Stimulated activated naive B cell treated with anti-CD40 and anti-IgM and Interleukin-4, amounts not matched to agents 10 μg/mL and 1 μg/mL and 100 μg/mL, for 72 hours (primary cell): ENCODE measurements around the gene CCDC149.
A peak's percentile ranks its signal among the peaks of the same experiment; 100 is the strongest.
"Not testable (repeated sequence)": the region's sequence is repeated elsewhere in the genome, so short reads cannot be mapped to it uniquely, and the experiment has no call there.

Source experiments
- ATAC-seq, 2 donors: fragments of 150-1000 bp; cut with Tn5 transposase; replicated peaks; 2 replicates each; pipeline ENCODE4 v1.10.0; 2021; ENCODE audit warnings: moderate library complexity in 1 of 2
- DNase-seq: peaks from one replicate; pipeline ENCODE4 v3.0.0; 2021
- H3K27ac Mint-ChIP-seq: one replicate; pipeline ENCODE4 v1.8.0; 2022; ENCODE audit warnings: mild to moderate bottlenecking, mixed read lengths
- H3K27me3 Mint-ChIP-seq, 2 donors: one replicate each; pipeline ENCODE4 v1.8.0; 2022; ENCODE audit warnings: mixed read lengths in 2 of 2
- H3K36me3 Mint-ChIP-seq, 2 donors: one replicate each; pipeline ENCODE4 v1.8.0; 2022; ENCODE audit warnings: mixed read lengths in 2 of 2, mild to moderate bottlenecking in 1 of 2
- H3K4me1 Mint-ChIP-seq, 2 donors: one replicate each; pipeline ENCODE4 v1.8.0; 2022; ENCODE audit warnings: mixed read lengths in 2 of 2, mild to moderate bottlenecking in 1 of 2
- H3K4me3 Mint-ChIP-seq, 2 donors: one replicate each; pipeline ENCODE4 v1.8.0; 2022; ENCODE audit warnings: mild to moderate bottlenecking in 2 of 2, mixed read lengths in 2 of 2, moderate library complexity in 1 of 2
- H3K9me3 Mint-ChIP-seq, 2 donors: one replicate each; pipeline ENCODE4 v1.8.0; 2022; ENCODE audit warnings: mixed read lengths in 2 of 2, mild to moderate bottlenecking in 1 of 2

The CCDC149 gene

GRCh38 chr4:24927049-24927448, 14.2 kb upstream of the CCDC149 start:
- Mint-ChIP-seq H3K4me1 (no peaks in the 10 kb centered on the region), H3K4me3 (no peak overlapping the region), H3K36me3 (no peaks in the 10 kb centered on the region), H3K9me3 (no peaks in the 10 kb centered on the region), H3K27ac (no peak overlapping the region), H3K27me3 (peaks cover 8 to 9% of the 10 kb centered on the region in 2 donors)
- no peak for ATAC-seq
- no peak for DNase-seq

- Mint-ChIP-seq H3K4me1 (no peaks in the 10 kb centered on the region), H3K27ac (no peak overlapping the region), H3K36me3 (no peaks in the 10 kb centered on the region), H3K27me3 (peaks cover 8 to 12% of the 10 kb centered on the region in 2 donors), H3K4me3 (no peak overlapping the region), H3K9me3 (peaks cover 3 to 4% of the 10 kb centered on the region in 2 donors)
- ATAC-seq (no peak), DNase-seq (no peak)
Observed at GRCh38 chr4:24924309-24924781, 11.5 kb upstream of the CCDC149 start.

- no peak for DNase-seq
- Mint-ChIP-seq H3K27ac (no peak overlapping the region), H3K4me1 (no peaks in the 10 kb centered on the region), H3K36me3 (no peaks in the 10 kb centered on the region), H3K27me3 (peaks cover 8 to 11% of the 10 kb centered on the region in 2 donors), H3K9me3 (peaks cover 5% of the 10 kb centered on the region in 2 donors), H3K4me3 (no peak overlapping the region)
- ATAC-seq = no peak
Observed at GRCh38 chr4:24923550-24923949, 10.7 kb upstream of the CCDC149 start.

- Mint-ChIP-seq H3K4me3 (no peak overlapping the region), H3K4me1 (no peaks in the 10 kb centered on the region), H3K27ac (no peak overlapping the region), H3K9me3 (peaks cover 5% of the 10 kb centered on the region in 2 donors), H3K36me3 (no peaks in the 10 kb centered on the region), H3K27me3 (peaks cover 9 to 12% of the 10 kb centered on the region in 2 donors)
- ATAC-seq (no peak), DNase-seq (no peak)
Observed at GRCh38 chr4:24923002-24923401, 10.2 kb upstream of the CCDC149 start.

GRCh38 chr4:24922416-24922815, 9.6 kb upstream of the CCDC149 start:
- H3K4me1 Mint-ChIP-seq = no peaks in the 10 kb centered on the region
- DNase-seq (no peak), ATAC-seq (no peak)
- no peaks in the 10 kb centered on the region for H3K36me3 Mint-ChIP-seq
- H3K27ac Mint-ChIP-seq = no peak overlapping the region
- peaks cover 5% of the 10 kb centered on the region in 2 donors for H3K9me3 Mint-ChIP-seq
- peaks cover 14 to 15% of the 10 kb centered on the region in 2 donors for H3K27me3 Mint-ChIP-seq
- H3K4me3 Mint-ChIP-seq = no peak overlapping the region

GRCh38 chr4:24921491-24921890, 8.6 kb upstream of the CCDC149 start:
- Mint-ChIP-seq H3K36me3 (no peaks in the 10 kb centered on the region), H3K4me1 (no peaks in the 10 kb centered on the region), H3K9me3 (peaks cover 5% of the 10 kb centered on the region in 2 donors), H3K27ac (no peak overlapping the region), H3K4me3 (no peak overlapping the region), H3K27me3 (peaks cover 15 to 22% of the 10 kb centered on the region in 2 donors)
- no peak for ATAC-seq
- no peak for DNase-seq

- Mint-ChIP-seq H3K4me1 (no peaks in the 10 kb centered on the region), H3K9me3 (peaks cover 5% of the 10 kb centered on the region in 2 donors), H3K27me3 (peaks cover 12 to 22% of the 10 kb centered on the region in 2 donors), H3K36me3 (no peaks in the 10 kb centered on the region), H3K27ac (no peak overlapping the region), H3K4me3 (no peak overlapping the region)
- DNase-seq = no peak
- no peak for ATAC-seq
Observed at GRCh38 chr4:24920008-24920407, 7.2 kb upstream of the CCDC149 start.

- Mint-ChIP-seq H3K27me3 (peaks cover 26 to 36% of the 10 kb centered on the region in 2 donors), H3K4me1 (peaks cover 4 to 8% of the 10 kb centered on the region in 2 donors), H3K4me3 (no peak overlapping the region), H3K27ac (no peak overlapping the region), H3K36me3 (peaks cover 0 to 1% of the 10 kb centered on the region in 2 donors), H3K9me3 (peaks cover 5 to 6% of the 10 kb centered on the region in 2 donors)
- no peak for DNase-seq
- ATAC-seq = no peak
Observed at GRCh38 chr4:24917076-24917856, 4.4 kb upstream of the CCDC149 start.

- Mint-ChIP-seq H3K27ac (no peak overlapping the region), H3K27me3 (peaks cover 41 to 52% of the 10 kb centered on the region in 2 donors), H3K4me3 (no peak overlapping the region), H3K36me3 (peaks cover 0 to 4% of the 10 kb centered on the region in 2 donors), H3K9me3 (peaks cover 5 to 7% of the 10 kb centered on the region in 2 donors), H3K4me1 (peaks cover 5 to 10% of the 10 kb centered on the region in 2 donors)
- DNase-seq (no peak), ATAC-seq (no peak)
Observed at GRCh38 chr4:24915121-24915922, 2.5 kb upstream of the CCDC149 start.

- ATAC-seq = no peak
- peaks cover 9 to 11% of the 10 kb centered on the region in 2 donors for H3K9me3 Mint-ChIP-seq
- H3K36me3 Mint-ChIP-seq = peaks cover 4% of the 10 kb centered on the region in 2 donors
- H3K4me1 Mint-ChIP-seq = peaks cover 5 to 10% of the 10 kb centered on the region in 2 donors
- H3K4me3 Mint-ChIP-seq = no peak overlapping the region
- H3K27ac Mint-ChIP-seq = no peak overlapping the region
- DNase-seq = no peak
- H3K27me3 Mint-ChIP-seq = peaks cover 41 to 51% of the 10 kb centered on the region in 2 donors
Observed at GRCh38 chr4:24914460-24914859, 1.6 kb upstream of the CCDC149 start.

- H3K4me1 Mint-ChIP-seq = peaks cover 5 to 10% of the 10 kb centered on the region in 2 donors
Observed at GRCh38 chr4:24913119-24913485, 260 bp upstream of the CCDC149 start.

GRCh38 chr4:24910499-24910898, 2.3 kb downstream of the CCDC149 start:
- H3K4me3 Mint-ChIP-seq = no peak overlapping the region
- H3K36me3 Mint-ChIP-seq = peaks cover 4% of the 10 kb centered on the region in 2 donors
- peaks cover 5 to 10% of the 10 kb centered on the region in 2 donors for H3K4me1 Mint-ChIP-seq
- DNase-seq (no peak), ATAC-seq (no peak)
- H3K27ac Mint-ChIP-seq = no peak overlapping the region
- peaks cover 8 to 10% of the 10 kb centered on the region in 2 donors for H3K9me3 Mint-ChIP-seq
- H3K27me3 Mint-ChIP-seq = peaks cover 29 to 31% of the 10 kb centered on the region in 2 donors

More at GRCh38 chr4:24913119-24913485, 260 bp upstream of the CCDC149 start:
- H3K36me3 Mint-ChIP-seq = peaks cover 4% of the 10 kb centered on the region in 2 donors
- peak overlapping the region; percentile 72 for H3K4me3 Mint-ChIP-seq
- H3K9me3 Mint-ChIP-seq = peaks cover 8 to 9% of the 10 kb centered on the region in 2 donors
- no peak overlapping the region for H3K27ac Mint-ChIP-seq
- ATAC-seq = no peak
- H3K27me3 Mint-ChIP-seq = peaks cover 38 to 44% of the 10 kb centered on the region in 2 donors
- DNase-seq = no peak

GRCh38 chr4:24909606-24910005, 3.2 kb downstream of the CCDC149 start:
- not testable (repeated sequence) for DNase-seq, H3K4me3 Mint-ChIP-seq, H3K27ac Mint-ChIP-seq, H3K36me3 Mint-ChIP-seq, ATAC-seq
- Mint-ChIP-seq H3K27me3 (peaks cover 29 to 31% of the 10 kb centered on the region in 2 donors), H3K9me3 (peaks cover 8 to 12% of the 10 kb centered on the region in 2 donors), H3K4me1 (peaks cover 5 to 10% of the 10 kb centered on the region in 2 donors)

GRCh38 chr4:24897639-24898038, 15.2 kb downstream of the CCDC149 start:
- Mint-ChIP-seq H3K27ac (no peak overlapping the region), H3K9me3 (peaks cover 0 to 2% of the 10 kb centered on the region in 2 donors), H3K4me1 (no peaks in the 10 kb centered on the region), H3K27me3 (no peaks in the 10 kb centered on the region), H3K4me3 (no peak overlapping the region), H3K36me3 (no peaks in the 10 kb centered on the region)
- DNase-seq = no peak
- no peak for ATAC-seq
